Peyer's patch (tissue), 4 donors: Measurements from ENCODE around the gene CCDC12.

Experiments
- POLR2A ChIP-seq, 2 donors: fragments of 450-650 bp; IDR thresholded peaks; one replicate each; pipeline ENCODE4 v1.5.1; 2017; ENCODE audit warnings: antibody characterized with exemption in 2 of 2, mild to moderate bottlenecking in 2 of 2, moderate library complexity in 2 of 2
- TF ChIP-seq, protein P1 (sequence below), 6 experiments: fragments of 450-650 bp in 4 of 6; fragments of 200-600 bp in 2 of 6; sonication (generic) in 1 of 6; IDR thresholded peaks; one replicate each; pipeline ENCODE4 v1.5.1; 2017 to 2019; ENCODE audit warnings: antibody characterized with exemption in 6 of 6, mild to moderate bottlenecking in 3 of 6, moderate library complexity in 1 of 6

DNA sequence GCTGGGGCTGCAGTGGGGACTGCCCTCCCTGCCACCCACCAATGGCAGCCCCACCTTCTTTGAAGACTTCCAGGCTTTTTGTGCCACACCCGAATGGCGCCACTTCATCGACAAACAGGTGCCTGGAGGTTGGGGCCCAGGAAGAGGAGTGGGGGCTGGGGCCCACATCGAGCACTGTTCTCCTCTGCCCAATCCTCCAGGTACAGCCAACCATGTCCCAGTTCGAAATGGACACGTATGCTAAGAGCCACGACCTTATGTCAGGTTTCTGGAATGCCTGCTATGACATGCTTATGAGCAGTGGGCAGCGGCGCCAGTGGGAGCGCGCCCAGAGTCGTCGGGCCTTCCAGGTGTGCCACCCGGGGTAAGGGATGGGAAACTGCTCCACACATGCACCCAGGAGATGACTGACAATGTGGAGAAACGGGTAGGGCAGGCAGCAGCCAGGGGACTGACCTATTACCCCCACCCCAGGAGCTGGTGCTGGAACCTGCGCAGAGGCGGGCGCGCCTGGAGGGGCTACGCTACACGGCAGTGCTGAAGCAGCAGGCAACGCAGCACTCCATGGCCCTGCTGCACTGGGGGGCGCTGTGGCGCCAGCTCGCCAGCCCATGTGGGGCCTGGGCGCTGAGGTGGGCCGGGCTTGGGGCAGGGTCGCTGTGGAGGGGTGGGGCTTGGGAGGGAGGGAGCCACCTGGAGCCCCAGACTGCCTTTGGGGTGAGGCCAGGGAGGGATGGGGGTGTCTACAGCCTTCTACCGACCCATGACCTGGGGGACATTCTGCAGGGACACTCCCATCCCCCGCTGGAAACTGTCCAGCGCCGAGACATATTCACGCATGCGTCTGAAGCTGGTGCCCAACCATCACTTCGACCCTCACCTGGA lies 25.9 kb upstream of the CCDC12 start:
- TF ChIP-seq POLR2A (IDR thresholded peaks at IDR 0.05), result no peak
- TF ChIP-seq, protein P1, sequence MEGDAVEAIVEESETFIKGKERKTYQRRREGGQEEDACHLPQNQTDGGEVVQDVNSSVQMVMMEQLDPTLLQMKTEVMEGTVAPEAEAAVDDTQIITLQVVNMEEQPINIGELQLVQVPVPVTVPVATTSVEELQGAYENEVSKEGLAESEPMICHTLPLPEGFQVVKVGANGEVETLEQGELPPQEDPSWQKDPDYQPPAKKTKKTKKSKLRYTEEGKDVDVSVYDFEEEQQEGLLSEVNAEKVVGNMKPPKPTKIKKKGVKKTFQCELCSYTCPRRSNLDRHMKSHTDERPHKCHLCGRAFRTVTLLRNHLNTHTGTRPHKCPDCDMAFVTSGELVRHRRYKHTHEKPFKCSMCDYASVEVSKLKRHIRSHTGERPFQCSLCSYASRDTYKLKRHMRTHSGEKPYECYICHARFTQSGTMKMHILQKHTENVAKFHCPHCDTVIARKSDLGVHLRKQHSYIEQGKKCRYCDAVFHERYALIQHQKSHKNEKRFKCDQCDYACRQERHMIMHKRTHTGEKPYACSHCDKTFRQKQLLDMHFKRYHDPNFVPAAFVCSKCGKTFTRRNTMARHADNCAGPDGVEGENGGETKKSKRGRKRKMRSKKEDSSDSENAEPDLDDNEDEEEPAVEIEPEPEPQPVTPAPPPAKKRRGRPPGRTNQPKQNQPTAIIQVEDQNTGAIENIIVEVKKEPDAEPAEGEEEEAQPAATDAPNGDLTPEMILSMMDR (IDR thresholded peaks at IDR 0.05), result no peak
